ENCODE measurements around the gene SOWAHD. TPM values are rescaled to one million over a fixed set of nuclear protein-coding genes. Genes with fewer than 3 reads are reported as not detected.

The SOWAHD gene
- total RNA-seq, 1 experiment from 2014 or later, result 2.3 TPM

GRCh38 chrX:119790977-119791436, 32.6 kb downstream of the SOWAHD start:
- no peaks in the 10 kb centered on the region for H3K9me3 ChIP-seq (ENCODE audit: low read length)
- peaks cover 23% of the 10 kb centered on the region; the same call in 1 of the 2 replicates for H3K4me1 ChIP-seq (ENCODE audit: insufficient read depth, low read length)
- H3K27ac ChIP-seq (ENCODE audit: low read length), result peak overlapping the region; percentile 85
- TSS peak; percentile 61 for BruUV-seq (replicated peaks)
- peaks cover 37% of the 10 kb centered on the region for H3K36me3 ChIP-seq (ENCODE audit: low read depth, low read length)
- H3K9ac ChIP-seq (ENCODE audit: low read length), result peak overlapping the region; percentile 99
- no peaks in the 10 kb centered on the region for H3F3A ChIP-seq (ENCODE audit: low read length, unreplicated experiment)
- ChIA-PET CTCF (interaction anchor here (0.7 to 1.0 kb wide), 2 partner anchors 36 to 62 kb away, joined by 5 to 8 read pairs; partner anchors contain the start of gene UPF3B), POLR2A (ENCODE audit: unreplicated experiment) (interaction anchor here (0.6 to 1.0 kb wide), 6 partner anchors 31 to 1497 kb away, joined by 3 to 5 read pairs (median 4); no protein-coding TSS in a partner anchor)
- H4K20me1 ChIP-seq (ENCODE audit: low read length), result peaks cover 46% of the 10 kb centered on the region
- H3K4me3 ChIP-seq (ENCODE audit: low read length), result peak overlapping the region; percentile 99
- peaks cover 70% of the 10 kb centered on the region for H3K79me2 ChIP-seq (ENCODE audit: low read length)
- peak; percentile 12 for DNase-seq
- intact Hi-C loops (cut with micrococcal nuclease), result loop anchor here (2.0 to 5.0 kb wide), 2 partner anchors 62 to 81 kb away; partner anchors contain the start of genes NDUFA1, RNF113A and UPF3B
- H3K9me2 ChIP-seq (replicated peaks; ENCODE audit: low read length), result no peaks in the 10 kb centered on the region
- TF ChIP-seq EZH2 (IDR thresholded peaks at IDR 0.05; ENCODE audit: low read length, unreplicated experiment) (no peak), EZH2phosphoT487 (IDR thresholded peaks at IDR 0.05; ENCODE audit: borderline replicate concordance, low read length) (no peak), CTCF (conservative IDR thresholded peaks at IDR 0.05; ENCODE audit: low read depth, low read length) (peak; percentile 23; the same call in 1 of the 2 replicates)
- H3K27me3 ChIP-seq (ENCODE audit: low read length), result no peaks in the 10 kb centered on the region
- H2AFZ ChIP-seq (ENCODE audit: low read length), result peak overlapping the region; percentile 83; the same call in 1 of the 2 replicates
- ATAC-seq, result peak; percentile 9
- peak overlapping the region; percentile 99 for H3K4me2 ChIP-seq (ENCODE audit: low read length)

- peak; percentile 95 for ATAC-seq
- ChIA-PET POLR2A (ENCODE audit: unreplicated experiment) (interaction anchor here (0.5 to 1.0 kb wide), 10 partner anchors 30 to 1498 kb away, joined by 3 to 5 read pairs (median 3); partner anchors contain the start of gene UPF3B), CTCF (interaction anchor here (0.7 to 1.0 kb wide), 2 partner anchors 36 to 61 kb away, joined by 5 to 8 read pairs; partner anchors contain the start of gene UPF3B)
- BruUV-seq (replicated peaks), result TSS peak; percentile 92
- DNase-seq, result peak; percentile 87
- Histone ChIP-seq H3K4me3 (ENCODE audit: low read length) (peak within 1 kb of the TSS; percentile 99), H3K9me3 (ENCODE audit: low read length) (no peaks in the 10 kb centered on the region), H2AFZ (ENCODE audit: low read length) (peak within 1 kb of the TSS; percentile 83), H4K20me1 (ENCODE audit: low read length) (peaks cover 45% of the 10 kb centered on the region), H3F3A (ENCODE audit: low read length, unreplicated experiment) (no peaks in the 10 kb centered on the region), H3K4me2 (ENCODE audit: low read length) (peak within 1 kb of the TSS; percentile 99), H3K36me3 (ENCODE audit: low read depth, low read length) (peaks cover 36% of the 10 kb centered on the region), H3K4me1 (ENCODE audit: insufficient read depth, low read length) (peaks cover 23% of the 10 kb centered on the region; the same call in 1 of the 2 replicates), H3K9me2 (replicated peaks; ENCODE audit: low read length) (no peaks in the 10 kb centered on the region), H3K27me3 (ENCODE audit: low read length) (no peaks in the 10 kb centered on the region), H3K27ac (ENCODE audit: low read length) (peak within 1 kb of the TSS; percentile 85), H3K79me2 (ENCODE audit: low read length) (peaks cover 65% of the 10 kb centered on the region), H3K9ac (ENCODE audit: low read length) (peak within 1 kb of the TSS; percentile 99)
- no peak for TF ChIP-seq CTCF (conservative IDR thresholded peaks at IDR 0.05; ENCODE audit: low read depth, low read length)
- TF ChIP-seq EZH2phosphoT487 (IDR thresholded peaks at IDR 0.05; ENCODE audit: borderline replicate concordance, low read length), result no peak
- no peak for TF ChIP-seq EZH2 (IDR thresholded peaks at IDR 0.05; ENCODE audit: low read length, unreplicated experiment)
- intact Hi-C loops (cut with micrococcal nuclease), result loop anchor here (2.0 to 5.0 kb wide), 2 partner anchors 61 to 81 kb away; partner anchors contain the start of genes NDUFA1, RNF113A and UPF3B
These were observed 33.2 kb downstream of the SOWAHD start, which contains the start of gene RPL39 for GRCh38 chrX:119791437-119792231. TSS of gene RPL39 (minus strand) at chrX:119791630. CDS start at chrX:119791576, 54 bp downstream.
